Kidney (tissue), 14 donors: Measurements from ENCODE around the gene CHD6. TPM values are rescaled to one million over a fixed set of nuclear protein-coding genes. Genes with fewer than 3 reads are reported as not detected.

ENCODE experiments used
- DNase-seq, 5 donors: peaks; one replicate each; pipeline ENCODE4 v3.0.0-alpha.2; 2013 to 2020
- FAIRE-seq: peaks from 2 replicates; lab custom pipeline; 2012; peaks lifted over from hg19 to GRCh38; lab: Jason Lieb, UNC
- H3K27ac ChIP-seq, 2 donors: one replicate each; pipeline ENCODE4 v1.7.0; 2013; ENCODE audit warnings: low read depth in 2 of 2, low read length in 2 of 2, inconsistent platforms in 1 of 2
- H3K27me3 ChIP-seq: one replicate; pipeline ENCODE4 v1.7.1; 2013; ENCODE audit warnings: low read length, inconsistent platforms; ENCODE audit not compliant: control insufficient read depth, insufficient read depth
- H3K36me3 ChIP-seq, 3 donors: one replicate each; pipeline versions ENCODE4 v1.7.0 to v1.7.1; 2013; ENCODE audit warnings: low read length in 3 of 3, control low read depth in 1 of 3, inconsistent platforms in 1 of 3; ENCODE audit not compliant: insufficient read depth in 3 of 3, control insufficient read depth in 2 of 3
- H3K4me1 ChIP-seq, 3 donors: one replicate each; pipeline versions ENCODE4 v1.7.0 to v1.7.1; 2013; ENCODE audit warnings: low read length in 3 of 3, inconsistent platforms in 1 of 3, low read depth in 1 of 3; ENCODE audit not compliant: control insufficient read depth in 2 of 3, insufficient read depth in 2 of 3
- H3K4me3 ChIP-seq, 3 donors: one replicate each; pipeline versions ENCODE4 v1.7.0 to v1.8.1; 2013; ENCODE audit warnings: low read length in 3 of 3, control low read depth in 1 of 3, inconsistent platforms in 1 of 3
- H3K9ac ChIP-seq, 3 donors: one replicate each; pipeline versions ENCODE4 v1.7.0 to v1.7.1; 2013; ENCODE audit warnings: low read length in 3 of 3, control low read depth in 1 of 3, inconsistent platforms in 1 of 3
- H3K9me3 ChIP-seq, 3 donors: one replicate each; pipeline versions ENCODE4 v1.7.0 to v1.7.1; 2013; ENCODE audit warnings: low read length in 3 of 3, control low read depth in 1 of 3, inconsistent platforms in 1 of 3; ENCODE audit not compliant: control insufficient read depth in 2 of 3, insufficient read depth in 1 of 3
- CTCF ChIP-seq: IDR thresholded peaks from 3 replicates; pipeline ENCODE4 v1.5.1; 2012; ENCODE audit warnings: mild to moderate bottlenecking, moderate library complexity, borderline replicate concordance; ENCODE audit not compliant: insufficient read depth; ENCODE audit errors: extremely low read depth
- intact Hi-C: fragments of 100-400 bp; cut with DNase I; formaldehyde crosslinking; loops from one replicate; pipeline ENCODE4 v1.11.1; 2022
- polyA plus RNA-seq: library from polyadenylated mRNA; stranded (reverse); fragments of 350-450 nt; fragmentation: Illumina TruSeq; extraction: RNeasy Lipid Tissue Mini Kit (QIAGEN cat#74804); gene quantifications from one replicate; pipeline ENCODE4 v1.2.3, GENCODE V29; 2014; ENCODE audit warnings: low read depth, low replicate concordance; ENCODE audit not compliant: insufficient read depth
- total RNA-seq: library from RNA; stranded (reverse); fragmentation: NEBNext Ultra II Directional; extraction: Animal tissue kit (Norgen Biotek cat#: 25700); gene quantifications from one replicate; pipeline ENCODE4 v1.2.1, GENCODE V29; 2021
- donor health status: control.
- donor health status: control.
- donor health status: control.
- donor health status: control.
- donor health status: control.
- donor health status: DM: yes; HTN: yes; CAD: no.
- donor health status: Normal renal cell carcinoma (clear cell type).

Gene CHD6
- total and polyA plus RNA-seq, 2 donors from 2014 or later, result 4.5 to 53.5 TPM

GRCh38 chr20:41594514-41595322 is 23.5 kb downstream of the CHD6 start:
- H3K9ac ChIP-seq, result no peak overlapping the region
- no peaks in the 10 kb centered on the region for H3K27me3 ChIP-seq
- DNase-seq (no peak), FAIRE-seq (no peak)
- no peak overlapping the region for H3K27ac ChIP-seq
- TF ChIP-seq CTCF, result no peak
- H3K4me3 ChIP-seq, result no peak overlapping the region
- intact Hi-C loops, result no loop called here
- no peaks in the 10 kb centered on the region for H3K36me3 ChIP-seq
- H3K9me3 ChIP-seq, result peaks cover 0 to 31% (median 3%) of the 10 kb centered on the region in 3 donors
- H3K4me1 ChIP-seq, result no peaks in the 10 kb centered on the region

GRCh38 chr20:41592516-41593216 is 25.5 kb downstream of the CHD6 start:
- H3K9me3 ChIP-seq, result peaks cover 0 to 18% (median 0%) of the 10 kb centered on the region in 3 donors
- TF ChIP-seq CTCF, result no peak
- no peak for DNase-seq
- H3K36me3 ChIP-seq, result no peaks in the 10 kb centered on the region
- H3K9ac ChIP-seq, result no peak overlapping the region
- H3K4me3 ChIP-seq, result no peak overlapping the region
- intact Hi-C loops, result no loop called here
- no peaks in the 10 kb centered on the region for H3K27me3 ChIP-seq
- no peak for FAIRE-seq
- no peak overlapping the region for H3K27ac ChIP-seq
- no peaks in the 10 kb centered on the region for H3K4me1 ChIP-seq

GRCh38 chr20:41587956-41588355 is 30.2 kb downstream of the CHD6 start:
- no peak overlapping the region for H3K9ac ChIP-seq
- H3K4me3 ChIP-seq, result no peak overlapping the region
- H3K4me1 ChIP-seq, result no peaks in the 10 kb centered on the region
- peaks cover 1 to 13% (median 2%) of the 10 kb centered on the region in 3 donors for H3K9me3 ChIP-seq
- H3K36me3 ChIP-seq, result no peaks in the 10 kb centered on the region
- FAIRE-seq (no peak), DNase-seq (no peak)
- no peak overlapping the region for H3K27ac ChIP-seq
- intact Hi-C loops, result no loop called here
- H3K27me3 ChIP-seq, result no peaks in the 10 kb centered on the region
- TF ChIP-seq CTCF, result no peak
